ENCODE data around the gene GSG1L.

- no peak for TF ChIP-seq FOXM1 (IDR thresholded peaks at IDR 0.05; ENCODE audit: borderline replicate concordance, low read depth)
- no peak for TF ChIP-seq RAD21 (IDR thresholded peaks at IDR 0.05; ENCODE audit: low read depth)
- no peak for TF ChIP-seq REST (IDR thresholded peaks at IDR 0.05; ENCODE audit: low read depth)
- TF ChIP-seq TCF12 (IDR thresholded peaks at IDR 0.05; ENCODE audit: low read depth), result no peak
- TF ChIP-seq EP300 (IDR thresholded peaks at IDR 0.05; ENCODE audit: borderline replicate concordance), result no peak
- TF ChIP-seq YY1 (IDR thresholded peaks at IDR 0.05; ENCODE audit: low read depth), result no peak
- TF ChIP-seq EGR1 (IDR thresholded peaks at IDR 0.05), result no peak
- TF ChIP-seq NFIC (IDR thresholded peaks at IDR 0.05), result no peak
- no peak for TF ChIP-seq CREB1 (IDR thresholded peaks at IDR 0.05; ENCODE audit: low read depth)
Measured at GRCh38 chr16:27999687-28000086, 63.8 kb downstream of the GSG1L start.
